IgD-negative memory B cell (primary cell): Measurements from ENCODE around the gene DPCD. TPM values are rescaled to one million over a fixed set of nuclear protein-coding genes. Genes with fewer than 3 reads are reported as not detected.
A peak's percentile ranks its signal among the peaks of the same experiment; 100 is the strongest.
"Not testable (repeated sequence)": the region's sequence is repeated elsewhere in the genome, so short reads cannot be mapped to it uniquely, and the experiment has no call there.

Experiments used
- H3K27ac Mint-ChIP-seq, 3 donors: one replicate each; pipeline ENCODE4 v1.8.0; 2020 to 2022; ENCODE audit warnings: mild to moderate bottlenecking in 3 of 3, mixed read lengths in 3 of 3, moderate library complexity in 1 of 3
- H3K27me3 Mint-ChIP-seq: one replicate; pipeline ENCODE4 v1.8.0; 2021; ENCODE audit warnings: mixed read lengths
- H3K36me3 Mint-ChIP-seq: one replicate; pipeline ENCODE4 v1.8.0; 2020; ENCODE audit warnings: mild to moderate bottlenecking, mixed read lengths
- H3K4me1 Mint-ChIP-seq, 3 donors: one replicate each; pipeline ENCODE4 v1.8.0; 2020 to 2022; ENCODE audit warnings: mixed read lengths in 3 of 3, mild to moderate bottlenecking in 1 of 3
- H3K4me3 Mint-ChIP-seq, 4 donors: one replicate each; pipeline ENCODE4 v1.8.0; 2020 to 2022; ENCODE audit warnings: mild to moderate bottlenecking in 4 of 4, mixed read lengths in 4 of 4, moderate library complexity in 3 of 4
- H3K9me3 Mint-ChIP-seq, 3 donors: one replicate each; pipeline ENCODE4 v1.8.0; 2020 to 2021; ENCODE audit warnings: mixed read lengths in 3 of 3, mild to moderate bottlenecking in 1 of 3
- polyA plus RNA-seq: library from polyadenylated mRNA; unstranded; fragments of 300-500 nt; fragmentation: Illumina TruSeq; gene quantifications from one replicate; pipeline ENCODE4 v1.2.3, GENCODE V29; 2021

The DPCD gene
- polyA plus RNA-seq, 1 donor from 2014 or later: 2.2 TPM

- H3K4me3 Mint-ChIP-seq: peak overlapping the region in 2 of 4 donors; percentile 9 to 73
- peak overlapping the region in 1 of 3 donors; percentile 27 for H3K27ac Mint-ChIP-seq
- peaks cover 2% of the 10 kb centered on the region for H3K36me3 Mint-ChIP-seq
- H3K27me3 Mint-ChIP-seq: peaks cover 10% of the 10 kb centered on the region
- H3K4me1 Mint-ChIP-seq: peaks cover 0 to 4% (median 3%) of the 10 kb centered on the region in 3 donors
- H3K9me3 Mint-ChIP-seq: no peaks in the 10 kb centered on the region
Observed at GRCh38 chr10:101572785-101573184, 15.3 kb upstream of the DPCD start.

GRCh38 chr10:101573885-101574753 lies 14.0 kb upstream of the DPCD start:
- H3K9me3 Mint-ChIP-seq: no peaks in the 10 kb centered on the region
- H3K4me1 Mint-ChIP-seq: peaks cover 0 to 4% (median 0%) of the 10 kb centered on the region in 3 donors
- no peak overlapping the region for H3K4me3 Mint-ChIP-seq
- no peaks in the 10 kb centered on the region for H3K27me3 Mint-ChIP-seq
- peaks cover 2% of the 10 kb centered on the region for H3K36me3 Mint-ChIP-seq
- no peak overlapping the region for H3K27ac Mint-ChIP-seq

GRCh38 chr10:101575091-101575490 lies 13.0 kb upstream of the DPCD start:
- Mint-ChIP-seq H3K4me3 (no peak overlapping the region), H3K36me3 (peaks cover 2% of the 10 kb centered on the region), H3K27me3 (no peaks in the 10 kb centered on the region), H3K9me3 (no peaks in the 10 kb centered on the region), H3K4me1 (peaks cover 0 to 3% (median 0%) of the 10 kb centered on the region in 3 donors), H3K27ac (no peak overlapping the region)

GRCh38 chr10:101575580-101576210 lies 12.4 kb upstream of the DPCD start:
- Mint-ChIP-seq H3K9me3 (no peaks in the 10 kb centered on the region), H3K4me3 (no peak overlapping the region), H3K27ac (no peak overlapping the region)

DNA sequence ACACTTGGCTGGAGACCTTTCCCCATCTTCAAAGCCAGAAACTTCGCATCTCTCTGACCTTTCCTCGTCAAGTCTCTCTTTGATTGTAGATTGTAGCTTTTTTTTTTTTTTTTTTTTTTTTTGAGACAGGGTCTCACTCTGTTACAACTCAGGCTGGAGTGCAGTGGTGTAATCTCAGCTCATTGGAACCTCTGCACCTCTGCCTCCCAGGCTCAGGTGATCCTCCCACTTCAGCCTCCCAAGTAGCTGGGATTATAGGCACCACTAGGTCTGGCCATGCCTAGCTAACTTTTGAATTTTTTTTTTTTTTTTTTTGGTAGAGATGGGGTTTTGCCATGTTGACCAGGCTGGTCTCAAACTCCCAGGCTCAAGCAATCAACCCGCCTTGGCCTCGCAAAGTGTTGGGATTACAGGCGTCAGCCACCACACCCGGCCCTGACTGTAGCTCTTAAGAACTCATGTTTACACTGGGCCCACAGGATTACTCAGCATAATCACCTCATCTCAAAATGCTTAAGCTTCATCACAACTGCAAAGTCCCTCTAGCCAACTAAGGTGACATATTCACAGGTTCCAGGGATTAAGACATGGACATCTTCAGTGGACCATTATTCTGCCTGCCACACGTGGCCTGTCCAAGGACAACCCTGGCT lies 11.8 kb upstream of the DPCD start:
- Mint-ChIP-seq H3K27me3 (no peaks in the 10 kb centered on the region), H3K36me3 (peaks cover 2% of the 10 kb centered on the region), H3K9me3 (no peaks in the 10 kb centered on the region), H3K4me1 (no peaks in the 10 kb centered on the region), H3K4me3 (no peak overlapping the region), H3K27ac (no peak overlapping the region)

More at GRCh38 chr10:101575580-101576210, 12.4 kb upstream of the DPCD start:
- no peaks in the 10 kb centered on the region for H3K27me3 Mint-ChIP-seq
- peaks cover 2% of the 10 kb centered on the region for H3K36me3 Mint-ChIP-seq
- peaks cover 0 to under 1% (median 0%) of the 10 kb centered on the region in 3 donors for H3K4me1 Mint-ChIP-seq

GRCh38 chr10:101577121-101577871 lies 10.8 kb upstream of the DPCD start:
- Mint-ChIP-seq H3K27ac (no peak overlapping the region), H3K36me3 (peaks cover 3% of the 10 kb centered on the region), H3K4me3 (peak overlapping the region in 1 of 4 donors; percentile 47), H3K27me3 (no peaks in the 10 kb centered on the region), H3K4me1 (no peaks in the 10 kb centered on the region), H3K9me3 (no peaks in the 10 kb centered on the region)

DNA sequence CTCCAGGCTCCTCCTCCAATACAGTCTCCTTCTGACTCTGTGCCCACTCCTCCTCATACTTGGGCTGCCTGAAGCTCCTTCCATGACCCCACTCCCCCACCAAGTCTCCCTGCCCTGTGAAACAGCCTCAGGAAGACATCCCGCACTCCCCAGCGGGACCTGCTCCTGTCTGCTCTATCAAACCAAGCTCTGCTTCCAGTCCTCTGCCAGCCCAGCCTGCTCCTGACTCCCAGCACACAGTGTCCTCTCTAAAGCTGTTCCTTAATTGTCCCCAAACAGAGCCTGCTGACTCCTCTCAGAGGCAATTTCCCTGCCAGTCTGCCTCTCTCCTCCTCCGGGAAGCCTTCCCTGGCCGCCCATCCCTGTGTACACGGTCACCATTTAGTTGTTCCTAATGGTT lies 9.9 kb upstream of the DPCD start:
- Mint-ChIP-seq H3K27ac (no peak overlapping the region), H3K4me1 (no peaks in the 10 kb centered on the region), H3K9me3 (no peaks in the 10 kb centered on the region), H3K4me3 (peak overlapping the region in 1 of 4 donors; percentile 17), H3K27me3 (no peaks in the 10 kb centered on the region), H3K36me3 (peaks cover 3% of the 10 kb centered on the region)

DNA sequence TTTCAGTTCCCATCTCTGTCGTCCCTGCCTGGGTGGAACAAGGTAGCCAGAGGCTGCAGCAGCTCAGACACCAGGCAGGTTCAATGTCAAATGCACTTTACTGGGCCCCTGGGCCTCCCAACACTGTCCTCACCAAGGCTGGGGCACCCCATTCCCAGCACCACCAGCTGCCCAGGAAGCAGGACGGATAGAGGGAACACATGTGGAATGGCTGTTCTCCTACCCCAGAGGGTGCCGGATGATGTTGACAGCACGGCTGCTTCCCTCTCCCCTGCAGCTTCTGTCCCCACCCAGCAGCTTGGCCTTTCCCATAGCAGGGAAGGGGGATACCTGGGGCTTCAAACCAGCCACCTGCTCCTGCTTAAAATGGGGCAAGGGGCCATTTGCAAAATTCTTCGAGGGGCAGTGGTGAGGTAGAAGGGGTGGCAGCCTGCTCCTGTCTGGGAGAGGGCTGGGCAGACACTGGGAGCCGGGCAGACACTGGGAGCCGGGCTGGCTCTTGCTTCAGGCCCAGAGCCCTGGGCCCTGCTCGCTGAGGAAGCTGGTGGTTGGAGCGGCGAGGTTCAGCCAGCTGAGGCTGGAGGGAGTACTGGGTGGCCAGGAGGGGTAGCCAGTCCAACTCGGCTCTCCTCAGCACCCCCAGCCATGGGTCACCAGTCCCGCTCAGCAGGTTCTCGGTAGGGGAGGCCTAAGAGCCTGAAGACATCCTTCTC lies 9.2 kb upstream of the DPCD start:
- Mint-ChIP-seq H3K27ac (no peak overlapping the region), H3K27me3 (no peaks in the 10 kb centered on the region), H3K9me3 (no peaks in the 10 kb centered on the region), H3K4me3 (no peak overlapping the region), H3K36me3 (peaks cover 3% of the 10 kb centered on the region), H3K4me1 (no peaks in the 10 kb centered on the region)

DNA sequence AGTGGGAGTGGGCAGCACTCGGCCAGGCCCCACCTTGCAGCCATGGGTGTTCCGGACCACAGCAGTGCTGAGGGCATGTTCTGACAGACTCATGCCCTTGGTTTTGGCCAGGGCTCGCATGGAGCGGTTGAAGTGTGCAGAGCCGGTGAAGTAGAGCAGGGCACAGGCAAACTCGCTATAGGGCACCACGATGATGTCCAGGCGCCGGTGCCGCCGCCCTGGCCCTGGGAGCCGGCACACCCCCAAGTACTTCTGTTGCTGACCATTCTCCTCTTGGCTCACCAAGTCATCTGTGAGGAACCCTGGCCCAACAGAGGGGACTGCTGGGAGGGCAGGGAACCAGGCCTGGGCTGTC lies 8.6 kb upstream of the DPCD start:
- Mint-ChIP-seq H3K27ac (no peak overlapping the region), H3K9me3 (no peaks in the 10 kb centered on the region), H3K4me1 (peaks cover 0 to 2% (median 0%) of the 10 kb centered on the region in 3 donors), H3K4me3 (no peak overlapping the region), H3K36me3 (peaks cover 2% of the 10 kb centered on the region), H3K27me3 (no peaks in the 10 kb centered on the region)

- H3K4me3 Mint-ChIP-seq: no peak overlapping the region
- H3K36me3 Mint-ChIP-seq: peaks cover 1% of the 10 kb centered on the region
Observed at GRCh38 chr10:101580486-101581399, 7.4 kb upstream of the DPCD start.

GRCh38 chr10:101585841-101586240 lies 2.3 kb upstream of the DPCD start:
- Mint-ChIP-seq H3K27me3 (no peaks in the 10 kb centered on the region), H3K36me3 (peaks cover 1% of the 10 kb centered on the region), H3K4me3 (peak overlapping the region in 2 of 4 donors; percentile 94 to 97), H3K4me1 (peaks cover 9 to 17% (median 11%) of the 10 kb centered on the region in 3 donors), H3K27ac (peak overlapping the region in 1 of 3 donors; percentile 16), H3K9me3 (no peaks in the 10 kb centered on the region)

More at GRCh38 chr10:101580486-101581399, 7.4 kb upstream of the DPCD start:
- no peaks in the 10 kb centered on the region for H3K9me3 Mint-ChIP-seq
- H3K27me3 Mint-ChIP-seq: no peaks in the 10 kb centered on the region
- peaks cover 0 to 2% (median 0%) of the 10 kb centered on the region in 3 donors for H3K4me1 Mint-ChIP-seq
- H3K27ac Mint-ChIP-seq: no peak overlapping the region

GRCh38 chr10:101588879-101589278 lies 758 bp downstream of the DPCD start:
- peak overlapping the region in 1 of 3 donors; percentile 23 for H3K27ac Mint-ChIP-seq
- H3K9me3 Mint-ChIP-seq: no peaks in the 10 kb centered on the region
- H3K4me1 Mint-ChIP-seq: peaks cover 9 to 17% (median 13%) of the 10 kb centered on the region in 3 donors

DNA sequence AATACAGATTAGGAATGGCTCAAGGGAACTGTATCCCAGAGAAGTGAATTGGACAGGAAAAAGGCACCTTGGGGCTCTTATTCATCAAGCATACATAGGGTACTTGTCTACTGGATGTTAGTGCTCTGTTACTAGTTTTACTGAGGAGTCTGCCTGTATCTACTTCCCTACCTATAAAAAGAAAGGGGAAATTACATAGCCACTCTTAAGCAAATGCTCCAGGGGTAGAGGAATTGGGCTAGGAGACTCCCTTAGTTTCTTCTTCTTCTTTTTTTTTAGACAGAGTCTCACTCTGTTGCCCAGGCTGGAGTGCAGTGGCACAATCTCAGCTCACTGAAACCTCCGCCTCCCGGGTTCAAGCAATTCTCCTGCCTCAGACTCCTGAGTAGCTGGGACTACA lies 5.2 kb downstream of the DPCD start:
- not testable (repeated sequence) for H3K36me3 Mint-ChIP-seq, H3K9me3 Mint-ChIP-seq, H3K27ac Mint-ChIP-seq, H3K4me1 Mint-ChIP-seq, H3K27me3 Mint-ChIP-seq
- H3K4me3 Mint-ChIP-seq: peak overlapping the region in 1 of 4 donors; percentile 14

More at GRCh38 chr10:101588879-101589278, 758 bp downstream of the DPCD start:
- H3K4me3 Mint-ChIP-seq: peak overlapping the region; percentile 91 to 98 (median 96)
- H3K36me3 Mint-ChIP-seq: no peaks in the 10 kb centered on the region
- H3K27me3 Mint-ChIP-seq: no peaks in the 10 kb centered on the region
